ENCODE measurements around the gene RARRES2. TPM values are rescaled to one million over a fixed set of nuclear protein-coding genes. Genes with fewer than 3 reads are reported as not detected.
"Not testable (repeated sequence)": the region's sequence is repeated elsewhere in the genome, so short reads cannot be mapped to it uniquely, and the experiment has no call there.

The RARRES2 gene
- total RNA-seq, 1 donor from 2014 or later: 7.5 TPM

- no peak for ATAC-seq
Observed at GRCh38 chr7:150336746-150337145, 4.7 kb downstream of the RARRES2 start.

DNA sequence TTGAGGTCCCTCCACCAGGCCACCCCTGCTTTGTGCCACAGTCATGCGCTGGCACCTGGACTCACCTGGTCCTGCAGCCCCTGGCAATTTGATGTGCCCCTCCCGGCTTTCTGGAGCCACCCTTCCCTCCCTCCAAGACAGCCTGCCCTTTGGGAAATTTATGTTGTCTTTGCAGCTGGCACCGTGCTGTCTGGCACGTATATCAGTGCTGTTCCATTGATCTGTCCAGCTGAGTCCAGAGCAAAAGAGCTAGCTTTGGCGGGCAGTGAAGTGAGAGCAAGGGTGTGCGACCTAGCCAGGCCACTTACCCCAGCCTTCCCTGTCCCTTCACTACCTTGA, 5.7 kb downstream of the RARRES2 start:
- ATAC-seq: no peak

DNA sequence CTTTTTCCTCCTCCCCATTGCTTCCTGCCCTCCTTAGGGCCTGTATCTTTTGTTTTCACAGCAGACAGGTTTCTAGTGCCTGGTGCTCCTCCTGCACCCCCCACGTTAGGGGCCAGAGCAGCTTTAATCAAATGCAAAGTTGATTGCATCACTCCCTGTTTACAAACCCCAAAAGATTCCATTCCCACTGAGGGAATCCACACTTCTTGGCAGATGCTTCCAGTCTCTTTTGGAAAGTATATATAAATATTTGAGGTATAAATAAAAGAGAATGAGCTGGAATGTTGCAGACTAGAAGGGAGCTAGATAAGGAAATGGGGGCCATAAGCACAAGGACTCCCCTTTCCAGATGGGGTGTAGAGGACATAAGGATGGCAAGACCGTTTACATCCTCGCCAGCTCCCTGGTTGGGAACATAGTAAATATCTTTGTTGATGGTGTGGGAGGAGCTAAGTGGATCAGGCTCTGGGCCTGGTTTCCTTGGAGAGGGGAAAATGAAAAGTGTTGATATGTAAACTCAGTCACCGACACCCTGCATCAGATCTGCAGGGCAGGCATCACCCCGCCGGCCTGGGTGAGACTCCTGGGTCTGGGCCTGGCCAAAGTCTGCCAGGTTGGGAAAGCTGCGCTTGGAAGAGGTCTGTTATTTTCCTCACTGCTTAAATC, 6.2 kb downstream of the RARRES2 start:
- no peak for ATAC-seq

DNA sequence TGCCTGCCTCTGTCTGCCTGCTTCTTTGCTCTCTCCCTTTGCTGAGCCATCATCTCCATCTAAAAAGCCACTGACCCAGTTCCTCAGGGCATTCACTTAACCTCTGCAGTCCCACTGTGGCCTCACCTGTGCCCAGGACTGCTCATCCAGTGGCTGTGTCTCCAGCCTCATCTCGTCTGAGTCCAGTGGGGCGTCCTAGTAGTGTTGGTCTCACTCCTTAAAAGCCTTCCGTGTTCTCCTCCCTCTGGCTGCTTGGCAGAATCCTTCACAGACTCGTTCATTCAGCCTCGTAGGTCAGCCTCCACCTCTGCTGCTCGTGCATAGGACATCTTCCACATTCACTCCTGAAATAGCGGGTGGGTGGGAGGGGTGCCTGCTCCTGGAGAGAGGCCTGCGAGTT, 7.3 kb downstream of the RARRES2 start:
- no peak for ATAC-seq

DNA sequence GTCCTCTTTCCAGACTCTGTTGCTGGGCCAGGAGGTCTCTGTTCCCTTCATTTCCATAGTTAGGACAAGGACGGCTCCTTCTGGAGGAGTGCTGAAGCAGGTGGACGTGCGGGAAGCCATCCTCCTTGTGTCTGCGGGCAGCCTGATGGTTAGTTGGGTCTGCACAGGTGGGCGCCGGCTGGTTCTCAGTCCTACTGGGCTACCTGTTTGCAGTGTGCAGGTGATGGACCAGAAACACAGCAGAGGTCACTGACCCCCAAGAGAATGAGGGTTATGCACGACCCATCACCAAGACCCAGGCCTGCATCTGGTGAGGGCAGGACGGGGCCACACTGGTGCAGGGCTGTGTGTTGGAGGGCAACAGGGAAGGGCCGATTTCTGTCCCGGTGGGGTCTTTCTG, 7.8 kb downstream of the RARRES2 start:
- no peak for ATAC-seq

DNA sequence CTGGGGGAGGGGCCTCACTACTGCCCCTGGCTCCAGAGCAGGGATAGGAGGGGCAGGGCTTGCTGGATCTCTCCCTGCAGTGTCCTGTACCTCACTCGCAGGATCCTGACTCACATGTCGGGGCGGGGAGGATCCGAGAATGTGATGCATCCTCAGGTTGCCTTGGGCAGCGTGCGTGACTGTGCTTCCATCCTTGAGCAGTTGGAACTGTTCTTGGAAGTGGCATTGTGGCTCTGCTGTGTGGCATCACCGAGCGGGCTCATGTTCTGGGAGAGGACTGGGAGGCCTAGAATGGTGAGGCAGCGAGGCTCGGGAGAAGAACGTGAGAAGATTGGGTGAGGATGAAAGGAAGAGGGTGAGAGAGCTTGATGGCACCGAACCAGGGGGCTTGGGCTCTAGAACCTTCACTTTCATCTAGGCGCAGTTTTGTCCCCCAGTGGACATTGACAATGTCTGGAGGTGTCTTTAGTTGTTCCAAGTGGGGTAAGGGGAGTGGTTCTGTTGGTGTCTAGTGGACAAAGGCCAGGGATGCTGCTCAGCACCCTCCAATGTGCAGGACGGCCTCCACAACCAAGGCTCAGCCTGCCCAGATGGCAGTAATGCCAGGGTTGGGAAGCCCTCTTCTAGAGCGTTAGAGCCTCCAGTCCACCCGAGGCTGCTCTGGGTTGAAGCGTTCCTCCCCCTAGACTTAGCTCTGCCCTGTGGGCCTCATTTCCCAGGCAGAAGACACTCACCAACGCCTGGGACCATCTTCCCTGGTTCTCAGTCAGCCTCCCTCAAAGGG, 8.4 kb downstream of the RARRES2 start:
- ATAC-seq: peak; percentile 22

DNA sequence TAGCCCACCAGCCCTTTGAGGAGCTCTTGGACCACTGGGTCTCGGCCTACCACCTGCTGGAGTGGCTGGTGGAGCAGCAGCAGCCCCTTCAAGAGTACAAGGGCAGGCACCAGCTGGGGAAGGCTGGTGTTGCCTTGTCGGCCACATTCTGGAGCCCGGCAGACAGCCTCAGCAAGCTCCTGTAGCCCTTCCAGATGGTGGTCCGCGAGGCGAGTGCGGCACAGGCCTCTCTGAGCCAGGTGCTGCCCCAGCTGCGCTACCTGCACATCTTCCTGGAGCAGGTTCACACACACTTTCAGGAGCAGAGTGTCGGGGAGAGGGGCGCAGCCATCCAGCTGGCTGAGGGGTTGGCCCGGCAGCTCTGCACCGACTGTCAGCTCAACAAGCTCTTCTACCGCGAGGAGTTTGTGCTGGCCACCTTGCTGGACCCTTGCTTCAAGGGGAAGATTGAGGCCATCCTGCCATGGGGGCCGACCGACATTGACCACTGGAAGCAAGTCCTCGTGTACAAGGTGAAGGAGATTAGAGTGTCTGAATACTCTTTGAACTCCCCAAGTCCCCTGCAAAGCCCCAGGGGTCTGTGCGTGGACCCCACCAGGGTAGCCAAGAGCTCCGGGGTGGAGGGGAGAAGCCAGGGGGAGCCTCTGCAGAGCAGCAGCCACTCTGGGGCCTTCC, 11.1 kb downstream of the RARRES2 start:
- no peak for ATAC-seq

DNA sequence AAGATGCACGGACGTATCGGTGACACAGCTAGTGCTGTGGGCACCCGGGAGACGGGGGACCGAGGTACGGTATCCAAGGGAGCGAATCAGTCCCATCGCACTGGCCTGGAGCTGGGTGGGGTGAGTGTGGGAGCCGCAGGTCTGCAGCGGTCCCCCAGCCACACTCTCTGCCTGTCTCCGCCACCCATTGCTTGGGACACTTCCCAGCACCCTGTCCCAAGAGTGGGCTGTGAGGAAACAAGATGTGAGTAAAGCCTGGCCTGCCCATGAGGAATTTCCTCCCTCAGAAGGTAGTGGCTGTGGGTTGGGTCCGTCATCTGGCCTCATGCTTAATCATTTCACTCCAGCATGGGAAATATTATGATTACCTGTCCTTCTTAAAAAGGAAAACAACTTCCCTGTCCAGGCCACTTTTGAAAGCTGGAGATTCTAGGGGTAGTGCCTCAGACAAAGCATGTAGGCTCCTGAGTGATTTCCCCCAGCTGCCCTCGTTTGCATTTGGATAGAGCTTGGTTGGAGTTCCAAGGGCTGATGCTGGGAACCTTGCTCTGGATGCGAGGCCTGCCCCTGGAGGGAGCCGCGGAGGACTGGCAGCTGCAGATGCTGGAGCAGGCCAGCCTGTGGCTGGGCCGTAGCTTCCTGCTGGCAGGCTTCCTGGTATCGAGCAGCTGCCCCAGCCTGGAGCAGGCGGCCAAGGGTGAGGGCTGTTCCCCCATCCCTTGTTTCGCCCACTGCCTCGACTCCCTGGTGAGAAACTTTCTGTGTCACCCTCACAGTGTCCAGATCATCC, 11.9 kb downstream of the RARRES2 start:
- ATAC-seq: no peak

- no peak for ATAC-seq
Observed at GRCh38 chr7:150327308-150327707, 14.1 kb downstream of the RARRES2 start.

- no peak for ATAC-seq
Observed at GRCh38 chr7:150326657-150327268, 14.7 kb downstream of the RARRES2 start.

DNA sequence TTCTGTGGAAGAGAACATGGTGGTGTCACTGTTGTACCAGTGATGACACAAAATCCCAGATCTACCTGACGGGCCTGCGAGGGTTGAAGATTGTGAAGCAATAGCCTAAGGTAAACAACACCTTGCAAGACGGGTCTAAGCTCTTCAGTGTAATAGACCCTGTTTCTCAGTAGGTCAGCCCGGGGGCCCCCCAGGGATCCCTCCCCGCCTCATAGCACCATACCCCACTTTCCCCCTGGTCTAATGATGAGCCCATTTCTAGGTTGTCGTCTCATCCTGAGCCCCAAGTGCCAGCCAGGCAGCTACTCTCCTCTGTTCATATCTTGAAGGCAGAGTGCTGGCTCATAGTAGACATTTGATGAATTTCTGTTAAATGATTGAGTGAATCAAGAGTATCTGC, 15.5 kb downstream of the RARRES2 start:
- ATAC-seq: no peak

DNA sequence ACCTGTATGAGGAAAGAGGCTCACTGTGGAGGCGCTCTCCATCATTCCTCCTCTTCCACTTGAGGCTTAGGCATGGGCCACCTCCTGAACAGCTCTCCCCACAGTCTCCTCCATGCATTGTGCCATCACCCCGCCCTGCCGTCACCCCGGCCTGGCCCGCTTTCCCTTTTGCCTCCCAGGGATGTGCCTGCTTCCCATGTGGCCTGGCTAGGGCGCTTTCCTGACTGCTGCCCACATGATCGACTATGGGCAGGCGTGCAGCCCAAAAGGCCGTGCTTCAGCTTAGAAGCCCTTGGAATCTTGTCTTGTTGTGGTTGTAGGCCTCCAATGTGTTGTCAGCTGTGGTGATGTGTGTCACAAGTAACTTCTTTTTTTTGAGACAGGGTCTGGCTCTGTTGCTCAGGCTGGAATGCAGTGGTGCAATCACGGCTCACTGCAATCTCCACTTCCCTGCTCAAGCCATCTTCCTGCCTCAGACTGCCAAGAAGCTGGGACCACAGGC, 16.3 kb downstream of the RARRES2 start:
- ATAC-seq: no peak

GRCh38 chr7:150324373-150324961, 17.0 kb downstream of the RARRES2 start:
- ATAC-seq: peak; percentile 53

- no peak for ATAC-seq
Observed at GRCh38 chr7:150323682-150324372, 17.6 kb downstream of the RARRES2 start.

DNA sequence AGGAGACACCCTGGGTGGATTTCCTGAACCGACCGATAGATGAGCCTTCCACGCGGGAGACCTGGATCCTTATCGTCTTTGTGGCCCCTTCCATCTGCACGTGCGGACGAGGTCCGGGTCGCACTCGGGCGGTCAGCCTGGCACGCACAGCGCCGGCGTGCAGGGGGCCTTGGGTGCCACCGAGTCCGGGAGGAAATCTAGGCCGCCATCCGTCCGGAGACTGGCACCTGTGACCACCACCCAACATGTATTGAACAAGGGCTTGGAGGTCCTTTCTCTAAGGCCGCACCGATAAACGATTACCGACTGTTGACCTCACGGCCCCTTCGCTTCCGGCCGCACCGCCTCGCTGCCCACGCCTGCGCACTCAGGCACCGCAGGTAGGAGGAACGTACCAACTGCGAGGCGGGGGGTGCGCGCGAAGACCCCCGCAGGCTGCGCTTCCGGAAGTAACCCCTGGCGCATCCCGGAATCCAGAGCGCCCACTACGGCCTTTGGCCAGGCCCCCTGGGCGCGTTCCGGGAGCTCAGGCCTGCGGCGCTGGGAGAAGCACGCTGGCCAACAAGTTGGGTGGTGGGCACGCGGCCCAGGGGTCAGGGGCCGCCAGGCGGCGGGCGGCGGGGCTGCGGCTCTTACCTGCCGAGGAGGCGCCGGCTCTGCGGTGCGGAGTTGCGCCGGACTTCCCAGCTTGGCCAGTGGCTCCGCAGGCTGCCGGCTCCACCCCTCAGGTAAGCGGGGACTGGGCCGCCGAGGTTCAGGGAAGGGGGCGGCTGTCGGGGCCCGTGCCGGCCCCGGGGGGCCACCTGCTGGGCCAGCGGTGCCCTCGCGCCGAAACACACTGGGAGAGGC, 18.4 kb downstream of the RARRES2 start, which contains the start of the genes ACTR3C and LRRC61:
Gene ACTR3C (minus strand): TSS at position 713 of the 849 bp plus-strand sequence. CDS start 28,249 bp downstream, outside the sequence.
Gene LRRC61 (plus strand): TSS at position 523 of the 849 bp plus-strand sequence. CDS start 13,507 bp downstream, outside the sequence.
- ATAC-seq: peak; percentile 63

GRCh38 chr7:150322114-150322832, 19.2 kb downstream of the RARRES2 start:
- ATAC-seq: peak; percentile 6

DNA sequence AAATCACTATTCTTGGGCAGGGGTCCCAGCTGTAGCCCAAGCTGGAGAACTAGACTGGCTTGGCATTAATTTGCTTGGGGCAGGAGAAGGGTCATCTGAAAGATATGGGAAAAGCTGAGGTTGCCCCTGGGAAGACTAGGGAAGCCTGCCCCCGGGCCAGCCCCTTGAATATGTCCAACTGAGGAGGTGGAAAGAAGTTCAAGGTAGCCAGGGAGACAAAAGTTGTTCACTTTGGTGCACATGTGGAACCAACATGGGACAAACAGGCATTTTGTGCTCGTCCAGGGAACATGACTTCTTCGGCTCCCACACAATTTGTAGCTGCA, 19.7 kb downstream of the RARRES2 start:
- ATAC-seq: no peak

GRCh38 chr7:150317748-150318444, 23.5 kb downstream of the RARRES2 start:
- ATAC-seq: no peak

DNA sequence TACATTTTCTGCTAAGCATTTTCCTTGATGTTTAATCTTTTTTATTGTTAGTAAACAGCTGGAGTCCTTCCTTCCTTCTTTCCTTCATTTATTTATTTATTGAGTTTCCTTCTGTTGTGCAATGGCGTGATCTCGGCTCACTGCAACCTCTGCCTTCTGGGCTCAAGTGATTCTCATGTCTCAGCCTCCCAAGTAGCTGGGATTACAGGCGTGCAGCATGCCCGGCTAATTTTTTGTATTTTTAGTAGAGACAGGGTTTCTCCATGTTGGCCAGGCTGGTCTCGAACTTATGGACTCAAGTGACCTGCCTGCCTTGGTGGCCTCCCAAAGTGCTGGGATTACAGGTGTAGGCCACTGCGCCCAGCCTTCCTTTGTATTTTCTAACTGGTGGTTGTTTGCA, 24.4 kb downstream of the RARRES2 start:
- not testable (repeated sequence) for ATAC-seq

All from esophagus mucosa (tissue), 1 donor.